ENCODE data around the gene SLC47A2.

Gene SLC47A2

DNA sequence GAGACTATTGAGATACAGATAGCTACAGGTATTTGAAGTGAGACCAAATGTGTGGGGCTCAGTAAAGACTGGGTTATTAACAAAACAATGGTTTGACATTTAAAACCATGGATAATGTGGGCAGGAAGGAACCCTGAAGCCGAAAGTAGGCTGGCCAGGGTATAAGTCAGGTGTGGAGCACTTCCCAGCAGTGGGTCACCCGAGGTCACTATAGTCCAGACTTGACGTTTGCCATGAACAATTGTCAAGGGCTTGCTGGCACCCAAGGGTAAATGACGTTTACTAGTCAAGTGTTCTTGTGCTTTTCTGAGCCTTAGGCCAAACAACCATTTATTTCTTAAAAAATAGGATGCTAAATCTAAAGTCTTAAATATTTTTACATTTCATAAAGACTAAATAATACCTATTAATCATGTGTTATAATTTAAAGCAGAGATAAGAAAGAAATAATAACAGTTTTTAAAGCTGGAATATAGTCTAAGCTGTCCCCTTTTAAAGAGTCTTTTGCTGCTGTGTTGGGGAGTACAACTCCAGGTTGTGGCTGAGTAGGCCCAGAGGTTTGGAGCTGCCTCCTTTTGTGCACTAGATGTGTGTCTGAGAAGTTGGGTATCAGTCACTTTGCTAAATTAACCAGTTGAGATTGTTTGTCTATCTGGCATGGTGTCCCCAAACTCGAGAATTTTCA lies 52.1 kb downstream of the SLC47A2 start:
- DNase-seq, result no peak

GRCh38 chr17:19663097-19663496 lies 53.3 kb downstream of the SLC47A2 start:
- DNase-seq, result no peak

- no peak for DNase-seq
Observed at GRCh38 chr17:19661121-19661520, 55.3 kb downstream of the SLC47A2 start.

DNA sequence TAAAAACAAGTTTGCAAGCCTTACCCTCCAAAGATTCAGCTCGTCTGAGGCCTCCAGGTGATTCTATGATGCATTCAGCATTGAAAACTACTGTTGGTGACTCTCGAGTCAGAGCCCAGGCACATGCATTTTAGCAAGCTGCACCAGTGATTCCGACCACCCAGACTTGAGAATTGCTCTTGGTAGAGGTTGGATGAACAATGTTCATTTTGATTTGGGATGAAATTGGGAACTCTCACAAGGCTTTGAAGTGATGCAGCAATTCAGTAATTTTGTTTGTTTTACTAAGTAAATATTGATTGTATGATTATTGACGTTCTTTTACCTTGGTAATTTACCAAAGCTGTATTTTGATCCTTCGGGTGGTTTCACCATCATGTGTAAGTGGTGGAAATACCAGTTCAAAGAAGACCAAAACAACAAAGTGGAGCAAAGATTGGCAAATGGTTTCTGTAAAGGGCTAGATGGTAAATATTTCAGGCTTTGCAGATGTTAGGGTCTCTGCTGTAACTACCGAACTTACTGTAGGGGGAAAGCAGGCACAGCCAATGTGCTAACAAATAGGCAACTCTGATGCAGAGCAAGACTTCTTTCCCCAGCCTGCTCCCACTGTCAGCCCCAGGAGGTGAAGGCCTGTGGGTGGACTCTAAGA lies 56.0 kb downstream of the SLC47A2 start:
- DNase-seq, result no peak

- DNase-seq, result no peak
Observed at GRCh38 chr17:19659366-19660177, 56.8 kb downstream of the SLC47A2 start.

DNA sequence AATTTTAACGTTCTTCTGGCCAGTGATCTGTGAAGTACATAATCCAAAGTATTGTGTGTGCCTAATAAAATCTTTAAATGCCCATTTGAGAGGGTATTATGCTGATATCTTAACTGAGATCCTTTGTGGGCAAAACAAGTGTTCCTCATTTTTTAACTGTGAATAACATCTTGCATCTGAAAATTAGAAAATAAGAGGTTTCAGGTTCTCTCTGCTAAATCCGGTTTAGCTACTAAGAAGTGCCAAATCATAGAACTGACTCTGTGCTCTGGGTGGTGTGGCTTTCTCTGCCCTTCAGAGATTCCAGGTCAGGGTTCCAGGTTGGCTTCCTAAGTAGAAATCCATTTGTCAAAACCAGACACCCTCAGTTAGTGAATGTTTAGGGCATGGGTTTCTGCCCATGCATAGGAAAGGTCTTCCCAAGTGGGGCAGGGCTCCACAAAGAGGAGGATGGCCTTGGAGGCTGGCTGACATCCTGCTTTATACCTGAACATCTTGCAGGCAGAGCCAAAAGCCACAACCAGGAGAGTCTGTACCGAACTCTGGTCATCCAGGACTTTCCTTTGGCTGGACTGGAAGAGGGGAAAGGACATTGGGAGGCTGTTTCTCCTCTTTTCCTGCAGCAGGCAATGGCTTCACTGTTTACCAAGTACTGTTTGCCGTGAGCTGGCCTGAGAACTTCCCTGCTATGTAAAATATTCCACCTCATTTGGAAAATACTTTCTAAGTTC lies 59.4 kb downstream of the SLC47A2 start:
- DNase-seq, result no peak

- no peak for DNase-seq
Observed at GRCh38 chr17:19656336-19656735, 60.0 kb downstream of the SLC47A2 start.

DNA sequence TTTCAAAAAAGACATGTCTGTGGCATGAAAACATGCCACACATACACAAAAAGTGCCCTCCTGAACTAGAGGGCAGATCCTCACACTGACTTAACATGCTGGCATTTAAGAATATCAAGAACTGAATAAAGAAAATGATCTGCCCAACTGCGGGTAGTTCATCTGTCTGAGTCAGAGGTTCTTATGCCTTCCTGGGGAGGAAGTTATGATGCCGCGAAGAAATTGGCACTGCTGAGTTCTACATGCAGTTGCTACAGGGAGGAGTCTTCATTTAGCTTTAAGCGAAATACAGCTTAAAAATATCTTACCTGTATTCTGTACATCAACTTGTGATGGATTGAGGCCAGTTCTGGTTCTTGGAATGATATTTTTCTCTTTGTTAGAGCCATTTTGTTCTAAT lies 61.5 kb downstream of the SLC47A2 start:
- no peak for DNase-seq

DNA sequence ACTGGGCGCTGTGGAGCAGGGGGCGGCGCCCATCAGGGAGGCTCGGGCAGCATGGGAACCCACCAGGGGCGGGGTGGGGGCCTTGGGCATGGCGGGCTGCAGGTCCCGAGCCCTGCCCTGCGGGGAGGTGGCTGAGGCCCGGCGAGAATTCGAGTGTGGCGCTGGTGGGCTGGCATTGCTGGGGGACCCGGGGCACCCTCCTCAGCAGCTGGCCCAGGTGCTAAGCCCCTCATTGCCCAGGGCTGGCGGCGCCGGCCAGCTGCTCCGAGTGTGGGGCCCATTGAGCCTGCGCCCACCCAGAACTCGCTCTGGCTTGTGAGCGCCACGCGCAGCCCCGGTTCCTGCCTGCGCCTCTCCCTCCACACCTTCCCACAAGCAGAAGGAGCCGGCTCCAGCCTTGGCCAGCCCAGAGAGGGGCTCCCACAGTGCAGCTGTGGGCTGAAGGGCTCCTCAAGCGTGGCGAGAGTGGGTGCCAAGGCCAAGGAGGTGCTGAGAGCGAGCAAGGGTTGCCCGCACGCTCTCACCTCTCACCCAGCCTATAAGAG lies 62.0 kb downstream of the SLC47A2 start:
- DNase-seq, result no peak

GRCh38 chr17:19652595-19652994 lies 63.8 kb downstream of the SLC47A2 start:
- no peak for DNase-seq

- no peak for DNase-seq
Observed at GRCh38 chr17:19651451-19652238, 64.7 kb downstream of the SLC47A2 start.

DNA sequence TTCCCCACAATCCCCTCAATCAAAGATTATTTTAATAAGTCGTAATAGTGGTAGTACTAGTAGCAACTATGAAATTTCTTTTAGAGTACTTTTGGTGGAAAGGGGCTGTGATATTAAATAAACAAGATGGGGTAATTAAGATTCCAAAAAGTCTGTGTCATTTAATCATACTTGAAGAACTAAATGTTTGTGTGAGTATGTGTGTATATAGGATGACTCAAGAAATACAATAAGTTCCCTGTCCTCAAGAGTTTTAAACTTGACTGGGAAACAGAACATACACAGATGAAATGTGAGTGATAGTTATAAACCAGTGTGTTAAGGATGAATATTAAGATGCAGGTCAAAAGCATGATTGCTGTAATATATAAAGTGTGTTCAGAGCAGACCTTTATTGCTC lies 65.6 kb downstream of the SLC47A2 start:
- no peak for DNase-seq

GRCh38 chr17:19649274-19649541 lies 67.2 kb downstream of the SLC47A2 start:
- DNase-seq, result no peak

- DNase-seq, result peak; percentile 93
Observed at GRCh38 chr17:19648475-19649273, 67.7 kb downstream of the SLC47A2 start, which contains the start of gene ALDH3A2. ALDH3A2 (plus strand) TSS chr17:19648751; CDS start chr17:19648972, 221 bp downstream.

GRCh38 chr17:19647697-19648474 lies 68.5 kb downstream of the SLC47A2 start:
- DNase-seq, result peak; percentile 34

GRCh38 chr17:19646788-19647696 lies 69.3 kb downstream of the SLC47A2 start:
- no peak for DNase-seq

GRCh38 chr17:19645734-19646201 lies 70.6 kb downstream of the SLC47A2 start:
- DNase-seq, result peak; percentile 67

- DNase-seq, result no peak
Observed at GRCh38 chr17:19644493-19645210, 71.7 kb downstream of the SLC47A2 start.

Data from CD4-positive, alpha-beta T cell treated with Interleukin-21 for 1 hour (primary cell).